ENCODE data around the gene DAPK1. TPM values are rescaled to one million over a fixed set of nuclear protein-coding genes. Genes with fewer than 3 reads are reported as not detected.

DAPK1 gene
- polyA plus RNA-seq, 1 experiment = 0.12 TPM

DNA sequence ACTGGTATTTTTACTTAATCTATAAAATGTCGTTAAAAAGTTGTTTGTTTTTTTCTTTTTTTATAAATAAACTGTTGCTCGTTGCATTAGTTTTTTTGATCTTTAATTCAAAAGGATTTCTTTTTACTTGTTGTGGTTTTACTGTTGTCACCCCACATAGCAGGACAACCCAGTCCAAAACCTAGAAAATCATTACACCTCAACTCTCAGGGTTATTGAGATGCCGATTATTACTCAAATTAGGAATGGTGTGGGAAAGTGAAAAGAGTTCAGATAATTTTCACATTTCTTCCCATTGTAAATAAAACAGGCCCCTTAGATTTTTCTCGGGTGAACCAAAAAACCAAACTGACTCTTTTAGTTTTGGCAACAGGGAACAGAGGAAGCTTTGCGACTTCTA is 210.9 kb downstream of the DAPK1 start:
- ChIA-PET CTCF (interaction anchor here (0.7 to 4.0 kb wide), 2 partner anchors 9 to 23 kb away, joined by 4 to 15 read pairs; no protein-coding TSS in a partner anchor), POLR2A (no interaction called here)
- H3K9me3 ChIP-seq (ENCODE audit: control insufficient read depth, insufficient read depth, low read length) = peaks cover 12% of the 10 kb centered on the region; the same call in 1 of the 2 replicates
- H3K27ac ChIP-seq (ENCODE audit: low read depth, low read length) = no peak overlapping the region
- no peak overlapping the region for H3K4me3 ChIP-seq (ENCODE audit: low read depth, low read length)
- TF ChIP-seq, protein P1, sequence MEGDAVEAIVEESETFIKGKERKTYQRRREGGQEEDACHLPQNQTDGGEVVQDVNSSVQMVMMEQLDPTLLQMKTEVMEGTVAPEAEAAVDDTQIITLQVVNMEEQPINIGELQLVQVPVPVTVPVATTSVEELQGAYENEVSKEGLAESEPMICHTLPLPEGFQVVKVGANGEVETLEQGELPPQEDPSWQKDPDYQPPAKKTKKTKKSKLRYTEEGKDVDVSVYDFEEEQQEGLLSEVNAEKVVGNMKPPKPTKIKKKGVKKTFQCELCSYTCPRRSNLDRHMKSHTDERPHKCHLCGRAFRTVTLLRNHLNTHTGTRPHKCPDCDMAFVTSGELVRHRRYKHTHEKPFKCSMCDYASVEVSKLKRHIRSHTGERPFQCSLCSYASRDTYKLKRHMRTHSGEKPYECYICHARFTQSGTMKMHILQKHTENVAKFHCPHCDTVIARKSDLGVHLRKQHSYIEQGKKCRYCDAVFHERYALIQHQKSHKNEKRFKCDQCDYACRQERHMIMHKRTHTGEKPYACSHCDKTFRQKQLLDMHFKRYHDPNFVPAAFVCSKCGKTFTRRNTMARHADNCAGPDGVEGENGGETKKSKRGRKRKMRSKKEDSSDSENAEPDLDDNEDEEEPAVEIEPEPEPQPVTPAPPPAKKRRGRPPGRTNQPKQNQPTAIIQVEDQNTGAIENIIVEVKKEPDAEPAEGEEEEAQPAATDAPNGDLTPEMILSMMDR (IDR thresholded peaks at IDR 0.05; ENCODE audit: low read depth, low read length) = no peak
- H3K27me3 ChIP-seq (ENCODE audit: control insufficient read depth, insufficient read depth, low read length) = no peaks in the 10 kb centered on the region
- no peak for DNase-seq (ENCODE audit: low read depth, low spot score)

DNA sequence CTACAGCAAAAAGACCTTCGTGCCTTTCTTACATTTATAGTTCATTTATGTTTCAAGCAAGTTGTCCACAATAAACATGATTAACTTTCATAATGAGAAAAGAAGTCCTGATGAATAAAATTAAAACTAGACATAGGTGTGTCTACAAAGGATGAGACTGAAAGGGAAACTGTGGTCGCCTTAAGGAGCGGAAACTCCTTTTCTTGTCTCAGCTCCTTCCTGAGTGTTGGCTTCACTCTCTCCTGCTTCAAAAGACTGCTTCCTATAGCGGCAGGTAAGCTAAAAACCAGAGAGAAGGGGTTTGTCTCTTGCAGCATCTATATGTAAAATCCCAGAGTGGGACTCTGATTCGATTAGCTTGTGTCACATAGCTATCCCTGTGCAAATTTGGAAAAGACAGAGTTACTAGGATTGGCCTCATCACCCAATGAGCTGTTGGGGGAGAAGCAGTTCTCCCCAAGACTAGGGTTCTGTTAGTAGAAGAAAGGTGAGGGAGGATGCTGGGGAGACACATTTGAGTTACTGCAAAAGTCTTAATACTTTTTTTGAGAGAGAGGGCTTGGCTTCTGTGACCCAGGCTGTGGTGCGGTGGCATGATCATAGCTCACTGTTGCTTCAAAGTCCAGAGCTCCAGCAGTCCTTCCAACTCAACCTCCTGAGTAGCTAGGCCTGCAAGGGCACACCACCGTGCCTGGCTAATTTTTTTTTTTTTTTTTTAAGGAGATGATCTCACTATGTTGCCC is 211.5 kb downstream of the DAPK1 start:
- CTCF ChIA-PET = interaction anchor here (0.7 to 4.0 kb wide), 2 partner anchors 9 to 24 kb away, joined by 4 to 15 read pairs; no protein-coding TSS in a partner anchor
- TF ChIP-seq, protein P1 (IDR thresholded peaks at IDR 0.05; ENCODE audit: low read depth, low read length) = no peak
- DNase-seq (ENCODE audit: low read depth, low spot score) = no peak
- no peak overlapping the region for H3K4me3 ChIP-seq (ENCODE audit: low read depth, low read length)
- POLR2A ChIA-PET = interaction anchor here (1.5 kb wide), 1 partner anchor 24 kb away, joined by 5 read pairs; no protein-coding TSS in a partner anchor
- no peak overlapping the region for H3K27ac ChIP-seq (ENCODE audit: low read depth, low read length)
- peaks cover 12% of the 10 kb centered on the region; the same call in 1 of the 2 replicates for H3K9me3 ChIP-seq (ENCODE audit: control insufficient read depth, insufficient read depth, low read length)
- no peaks in the 10 kb centered on the region for H3K27me3 ChIP-seq (ENCODE audit: control insufficient read depth, insufficient read depth, low read length)

DNA sequence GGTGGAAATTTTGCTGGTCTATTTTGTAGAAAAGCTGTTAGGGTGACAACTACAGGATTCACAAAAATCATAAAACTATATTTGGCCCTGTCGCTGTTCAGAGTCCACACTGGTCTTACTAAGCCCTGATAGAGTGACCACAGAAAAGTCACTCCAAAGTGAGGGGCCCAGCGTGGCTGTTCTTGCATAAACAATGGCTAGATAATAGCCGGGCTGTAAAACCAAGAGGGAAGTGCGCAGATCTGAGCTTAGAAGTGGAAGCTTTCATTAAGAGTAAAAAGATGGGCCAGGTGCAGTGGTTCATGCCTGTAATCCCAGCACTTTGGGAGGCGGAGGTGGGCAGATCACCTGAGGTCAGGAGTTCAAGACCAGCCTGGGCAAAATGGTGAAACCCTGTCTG is 212.8 kb downstream of the DAPK1 start:
- TF ChIP-seq, protein P1 (IDR thresholded peaks at IDR 0.05; ENCODE audit: low read depth, low read length) = no peak
- ChIA-PET CTCF (interaction anchor here (0.6 to 4.0 kb wide), 3 partner anchors 25 to 1285 kb away, joined by 5 to 15 read pairs (median 5); no protein-coding TSS in a partner anchor), POLR2A (interaction anchor here (1.5 kb wide), 1 partner anchor 23 kb away, joined by 5 read pairs; no protein-coding TSS in a partner anchor)
- no peaks in the 10 kb centered on the region for H3K27me3 ChIP-seq (ENCODE audit: control insufficient read depth, insufficient read depth, low read length)
- DNase-seq (ENCODE audit: low read depth, low spot score) = no peak
- H3K27ac ChIP-seq (ENCODE audit: low read depth, low read length) = no peak overlapping the region
- peaks cover 12% of the 10 kb centered on the region; the same call in 1 of the 2 replicates for H3K9me3 ChIP-seq (ENCODE audit: control insufficient read depth, insufficient read depth, low read length)
- H3K4me3 ChIP-seq (ENCODE audit: low read depth, low read length) = no peak overlapping the region

DNA sequence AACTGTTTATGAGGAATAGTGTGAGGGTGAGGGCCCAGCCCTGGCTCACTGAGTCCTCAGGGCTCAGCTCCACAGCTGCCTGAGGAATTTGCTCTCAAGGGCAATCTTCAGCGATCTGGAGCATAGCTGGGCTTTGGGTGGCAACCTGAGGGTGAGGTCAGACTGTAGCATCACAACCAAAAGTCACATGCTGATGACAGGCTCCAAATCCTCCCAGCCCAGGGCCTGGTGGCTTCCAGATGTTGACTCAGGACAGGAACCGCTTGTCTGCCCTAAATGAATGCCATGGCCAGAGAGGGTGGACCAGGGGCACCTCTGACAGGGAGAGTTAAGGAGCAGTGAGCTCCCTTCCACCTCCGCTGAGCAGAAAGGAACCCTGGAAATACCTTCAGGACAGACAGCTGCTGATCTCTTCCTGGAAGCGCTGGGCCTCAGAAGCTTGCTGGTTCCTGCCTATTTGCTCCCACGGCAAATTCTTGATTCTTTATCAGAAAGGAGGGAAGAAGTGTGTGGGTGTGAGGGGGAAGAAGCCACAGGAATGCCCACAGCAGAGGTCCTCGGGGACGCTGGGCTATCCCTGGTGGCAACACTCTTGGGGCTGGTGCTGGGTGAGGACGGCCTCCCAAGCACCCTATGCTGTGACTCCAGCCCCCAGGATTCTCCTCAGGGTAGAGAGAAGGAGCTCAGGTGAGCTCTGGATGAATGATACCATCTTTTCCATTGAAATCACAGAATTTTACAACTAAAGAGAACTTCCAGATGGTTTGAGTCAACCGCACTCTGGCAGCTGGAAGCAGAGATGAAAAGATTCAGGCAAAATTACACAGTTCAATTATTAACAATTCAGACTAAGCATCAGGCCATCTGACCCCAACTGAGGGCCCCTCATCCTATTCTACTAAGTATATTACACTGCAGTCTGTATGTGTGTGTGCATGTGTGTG is 214.5 kb downstream of the DAPK1 start:
- no peak overlapping the region for H3K4me3 ChIP-seq (ENCODE audit: low read depth, low read length)
- POLR2A ChIA-PET = interaction anchor here (0.6 to 1.2 kb wide), 2 partner anchors 14 to 32 kb away, joined by 3 to 9 read pairs; partner anchors contain the start of gene CTSL
- no peak for DNase-seq (ENCODE audit: low read depth, low spot score)
- no peaks in the 10 kb centered on the region for H3K27me3 ChIP-seq (ENCODE audit: control insufficient read depth, insufficient read depth, low read length)
- peak overlapping the region; percentile 94 for H3K27ac ChIP-seq (ENCODE audit: low read depth, low read length)
- TF ChIP-seq, protein P1 (IDR thresholded peaks at IDR 0.05; ENCODE audit: low read depth, low read length) = no peak
- CTCF ChIA-PET = interaction anchor here (1.3 to 4.0 kb wide), 3 partner anchors 14 to 330 kb away, joined by 3 to 15 read pairs (median 5); partner anchors contain the start of gene CTSL
- H3K9me3 ChIP-seq (ENCODE audit: control insufficient read depth, insufficient read depth, low read length) = no peaks in the 10 kb centered on the region; the same call in 1 of the 2 replicates

Data from AG04450 (cell line).